Liver (tissue), 9 donors: ENCODE results near the gene SLX4IP. TPM values are rescaled to one million over a fixed set of nuclear protein-coding genes. Genes with fewer than 3 reads are reported as not detected.

ENCODE experiments used
- DNase-seq: peaks from one replicate; pipeline ENCODE4 v3.0.0-alpha.2; 2017; ENCODE audit warnings: low spot score
- H3K27ac ChIP-seq, 2 donors: one replicate each; pipeline ENCODE4 v1.7.0; 2013; ENCODE audit warnings: inconsistent platforms in 2 of 2, low read length in 2 of 2, control low read depth in 1 of 2, low read depth in 1 of 2, mild to moderate bottlenecking in 1 of 2
- H3K27me3 ChIP-seq, 4 donors: one replicate each; pipeline versions ENCODE4 v1.6.1 to v1.7.0; 2013; ENCODE audit warnings: low read length in 3 of 4, inconsistent platforms in 1 of 4, mild to moderate bottlenecking in 1 of 4, moderate library complexity in 1 of 4; ENCODE audit not compliant: control insufficient read depth in 4 of 4, insufficient read depth in 4 of 4
- H3K36me3 ChIP-seq, 4 donors: one replicate each; pipeline versions ENCODE4 v1.6.1 to v1.7.0; 2013; ENCODE audit warnings: low read length in 3 of 4, mild to moderate bottlenecking in 3 of 4, low read depth in 1 of 4, moderate library complexity in 1 of 4; ENCODE audit not compliant: control insufficient read depth in 4 of 4, insufficient read depth in 3 of 4
- H3K4me1 ChIP-seq, 4 donors: one replicate each; pipeline versions ENCODE4 v1.6.1 to v1.7.0; 2013; ENCODE audit warnings: low read length in 3 of 4, mild to moderate bottlenecking in 3 of 4, moderate library complexity in 1 of 4; ENCODE audit not compliant: control insufficient read depth in 4 of 4, insufficient read depth in 4 of 4
- H3K4me3 ChIP-seq, 3 donors: one replicate each; pipeline versions ENCODE4 v1.6.1 to v1.7.0; 2013; ENCODE audit warnings: low read length in 3 of 3, control low read depth in 1 of 3, low read depth in 1 of 3, mild to moderate bottlenecking in 1 of 3
- H3K9ac ChIP-seq, 2 donors: one replicate each; pipeline ENCODE4 v1.7.0; 2013; ENCODE audit warnings: low read length in 2 of 2, mild to moderate bottlenecking in 2 of 2, moderate library complexity in 2 of 2, control low read depth in 1 of 2, low read depth in 1 of 2
- H3K9me3 ChIP-seq, 4 donors: one replicate each; pipeline versions ENCODE4 v1.6.1 to v1.7.0; 2013; ENCODE audit warnings: low read length in 3 of 4; ENCODE audit not compliant: control insufficient read depth in 4 of 4
- ATF3 ChIP-seq: IDR thresholded peaks from 2 replicates; pipeline ENCODE4 v1.6.1; 2016; ENCODE audit warnings: antibody characterized with exemption
- CTCF ChIP-seq: fragments of 150-350 bp; IDR thresholded peaks from 2 replicates; pipeline ENCODE4 v1.5.1; 2017; ENCODE audit warnings: improper control_type of control experiment, low read depth, low read length; ENCODE audit not compliant: missing input control
- EGR1 ChIP-seq, 2 donors: IDR thresholded peaks; 2 replicates each; pipeline ENCODE4 v1.6.1; 2016 to 2018; ENCODE audit warnings: antibody characterized with exemption in 2 of 2, low read depth in 2 of 2
- FOXA1 ChIP-seq: IDR thresholded peaks from 2 replicates; pipeline ENCODE4 v1.6.1; 2016; ENCODE audit warnings: antibody characterized with exemption
- FOXA2 ChIP-seq: IDR thresholded peaks from 2 replicates; pipeline ENCODE4 v1.6.1; 2016; ENCODE audit warnings: antibody characterized with exemption
- GABPA ChIP-seq, 2 donors: IDR thresholded peaks in 1 of 2; conservative IDR thresholded peaks in 1 of 2; 2 replicates each; pipeline ENCODE4 v1.6.1; 2016; ENCODE audit warnings: antibody characterized with exemption in 2 of 2, mild to moderate bottlenecking in 1 of 2, moderate library complexity in 1 of 2
- HNF4A ChIP-seq, 2 donors: conservative IDR thresholded peaks; 2 replicates each; pipeline ENCODE4 v1.6.1; 2016; ENCODE audit warnings: antibody characterized with exemption in 2 of 2, mild to moderate bottlenecking in 2 of 2
- HNF4G ChIP-seq: IDR thresholded peaks from 2 replicates; pipeline ENCODE4 v1.6.1; 2016; ENCODE audit warnings: antibody characterized with exemption
- JUND ChIP-seq, 2 donors: IDR thresholded peaks; 2 replicates each; pipeline ENCODE4 v1.6.1; 2016; ENCODE audit warnings: antibody characterized with exemption in 2 of 2
- NR2F2 ChIP-seq: IDR thresholded peaks from 2 replicates; pipeline ENCODE4 v1.6.1; 2016; ENCODE audit warnings: antibody characterized with exemption
- RAD21 ChIP-seq, 2 donors: IDR thresholded peaks; 2 replicates each; pipeline ENCODE4 v1.6.1; 2016; ENCODE audit warnings: antibody characterized with exemption in 2 of 2, mild to moderate bottlenecking in 2 of 2
- REST ChIP-seq: IDR thresholded peaks from 2 replicates; pipeline ENCODE4 v1.6.1; 2016; ENCODE audit warnings: antibody characterized with exemption, mild to moderate bottlenecking
- SP1 ChIP-seq: IDR thresholded peaks from 2 replicates; pipeline ENCODE4 v1.6.1; 2018; ENCODE audit warnings: antibody characterized with exemption, mild to moderate bottlenecking
- TAF1 ChIP-seq: conservative IDR thresholded peaks from 2 replicates; pipeline ENCODE4 v1.6.1; 2016; ENCODE audit warnings: antibody characterized with exemption, mild to moderate bottlenecking
- YY1 ChIP-seq: IDR thresholded peaks from 2 replicates; pipeline ENCODE4 v1.6.1; 2016; ENCODE audit warnings: antibody characterized with exemption, mild to moderate bottlenecking
- ZBTB33 ChIP-seq: IDR thresholded peaks from 2 replicates; pipeline ENCODE4 v1.6.1; 2016; ENCODE audit warnings: antibody characterized with exemption
- whole genome bisulfite sequencing: extraction: QIAGEN DNeasy Blood & Tissue Kit; methylation state at CpG from one replicate; pipeline ENCODE4 v1.1.7; 2013; 5-methylcytosine and 5-hydroxymethylcytosine counted together
- polyA plus RNA-seq, 2 donors: library from polyadenylated mRNA; stranded (reverse) in 1 of 2; unstranded in 1 of 2; fragments of 200-250 nt in 1 of 2; fragments of >200 nt in 1 of 2; fragmentation: Nextera tagmentation in 1 of 2; extraction: Ambion mirVana in 1 of 2; gene quantifications; one replicate each; pipeline versions ENCODE4 v1.2.1 to v1.2.3, GENCODE V29; 2013 to 2015
- total RNA-seq, 2 donors: library from RNA; depleted of rRNA; stranded (reverse); fragments of >200 nt; gene quantifications; one replicate each; pipeline ENCODE4 v1.2.3, GENCODE V29; 2014
- donor health status: healthy.
- donor health status: healthy.
- donor health status: healthy.
- donor health status: healthy.
- donor health status: healthy.

The SLX4IP gene
- total and polyA plus RNA-seq, 4 donors: 1.1 to 3.4 (median 2.7) TPM

- TF ChIP-seq GABPA (IDR thresholded peaks at IDR 0.05 in 1 of 2, conservative IDR thresholded peaks at IDR 0.05 in 1 of 2): no peak
- peaks cover 0 to 8% (median under 1%) of the 10 kb centered on the region in 4 donors for H3K36me3 ChIP-seq
Observed at GRCh38 chr20:10596710-10597121, 161.6 kb downstream of the SLX4IP start.

GRCh38 chr20:10597637-10598036, 162.5 kb downstream of the SLX4IP start:
- Histone ChIP-seq H3K4me3 (no peak overlapping the region), H3K9ac (no peak overlapping the region), H3K4me1 (no peaks in the 10 kb centered on the region), H3K27ac (no peak overlapping the region), H3K36me3 (peaks cover 0 to 10% (median 1%) of the 10 kb centered on the region in 4 donors), H3K9me3 (no peaks in the 10 kb centered on the region), H3K27me3 (no peaks in the 10 kb centered on the region)
- no peak for DNase-seq
- no peak for TF ChIP-seq CTCF
- TF ChIP-seq RAD21 (IDR thresholded peaks at IDR 0.05): no peak
- TF ChIP-seq HNF4G: no peak
- 100% methylated on average over 1 of the region's 1 CpG for WGBS

More at GRCh38 chr20:10596710-10597121, 161.6 kb downstream of the SLX4IP start:
- Histone ChIP-seq H3K4me1 (no peaks in the 10 kb centered on the region), H3K9ac (no peak overlapping the region), H3K9me3 (no peaks in the 10 kb centered on the region), H3K27ac (no peak overlapping the region), H3K4me3 (no peak overlapping the region), H3K27me3 (no peaks in the 10 kb centered on the region)
- WGBS: 88% methylated on average over 4 of the region's 4 CpGs
- no peak for DNase-seq

- Histone ChIP-seq H3K9me3 (no peaks in the 10 kb centered on the region), H3K27ac (no peak overlapping the region), H3K36me3 (peaks cover 0 to 12% (median 1%) of the 10 kb centered on the region in 4 donors), H3K27me3 (no peaks in the 10 kb centered on the region), H3K4me1 (no peaks in the 10 kb centered on the region), H3K9ac (no peak overlapping the region), H3K4me3 (no peak overlapping the region)
- 86% methylated on average over 4 of the region's 4 CpGs for WGBS
- TF ChIP-seq HNF4G: no peak
- TF ChIP-seq FOXA1: no peak
- no peak for TF ChIP-seq ZBTB33
- no peak for TF ChIP-seq HNF4A (conservative IDR thresholded peaks at IDR 0.05)
- TF ChIP-seq FOXA2: no peak
- TF ChIP-seq CTCF: no peak
- TF ChIP-seq JUND (IDR thresholded peaks at IDR 0.05): no peak
- no peak for TF ChIP-seq GABPA (IDR thresholded peaks at IDR 0.05 in 1 of 2, conservative IDR thresholded peaks at IDR 0.05 in 1 of 2)
- no peak for TF ChIP-seq REST
- TF ChIP-seq RAD21 (IDR thresholded peaks at IDR 0.05): no peak
- no peak for TF ChIP-seq TAF1
- TF ChIP-seq YY1: no peak
- TF ChIP-seq ATF3: no peak
- no peak for TF ChIP-seq SP1
- no peak for TF ChIP-seq EGR1 (IDR thresholded peaks at IDR 0.05; ENCODE audit: low read depth in 2 of 2)
- TF ChIP-seq NR2F2: no peak
- DNase-seq: no peak
Observed at GRCh38 chr20:10602221-10602871, 167.2 kb downstream of the SLX4IP start.
